ENCODE measurements around the gene PPA2. TPM values are rescaled to one million over a fixed set of nuclear protein-coding genes. Genes with fewer than 3 reads are reported as not detected.

Gene PPA2
- total RNA-seq, 1 experiment from 2014 or later: 54.6 TPM

DNA sequence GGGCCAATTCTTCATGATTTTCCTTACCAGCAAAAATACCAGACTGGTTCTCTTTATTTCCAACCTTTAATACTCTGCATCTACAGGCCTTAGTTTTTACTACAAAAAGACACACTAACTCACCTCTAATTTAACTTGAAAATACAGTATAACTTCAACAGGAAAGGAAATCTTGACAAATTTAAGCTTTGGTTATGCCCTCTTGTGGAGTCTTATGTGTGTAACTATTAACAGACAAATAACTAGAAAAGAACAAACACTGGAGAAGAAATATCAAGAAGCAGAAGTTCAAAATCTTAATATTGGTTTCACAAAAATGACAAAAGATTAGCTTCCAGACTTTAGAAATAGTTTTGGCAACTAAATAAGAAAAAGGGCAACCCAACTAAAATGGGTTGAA is 33.0 kb downstream of the PPA2 start:
- intact Hi-C loops (cut with micrococcal nuclease; ENCODE audit: unreplicated experiment) (no loop called here), in situ Hi-C loops (cut with HindIII; ENCODE audit: low pct_unique_long_range_greater_than_20kb, low sequenced_read_pairs) (no loop called here)
- Histone ChIP-seq H3K4me3 (ENCODE audit: low read depth in 2 of 2, low read length in 2 of 2) (no peak overlapping the region), H3K27ac (ENCODE audit: low read length) (no peak overlapping the region), H3K9me3 (ENCODE audit: control insufficient read depth, insufficient read depth, low read depth, low read length) (no peaks in the 10 kb centered on the region), H3K27me3 (ENCODE audit: control insufficient read depth, insufficient read depth, low read length) (no peaks in the 10 kb centered on the region), H3K36me3 (ENCODE audit: control insufficient read depth, insufficient read depth, low read length) (peaks cover under 1% of the 10 kb centered on the region; the same call in 1 of the 2 replicates), H3K4me1 (ENCODE audit: control insufficient read depth, insufficient read depth, low read length) (no peaks in the 10 kb centered on the region)
- TF ChIP-seq POLR2AphosphoS5 (IDR thresholded peaks at IDR 0.05; ENCODE audit: low read depth, low read length) (no peak), TCF7L2 (IDR thresholded peaks at IDR 0.05; ENCODE audit: low read depth, low read length) (no peak), SIN3A (IDR thresholded peaks at IDR 0.05; ENCODE audit: borderline replicate concordance, insufficient read depth, low read depth, low read length) (no peak)
- TF ChIP-seq, protein P1, sequence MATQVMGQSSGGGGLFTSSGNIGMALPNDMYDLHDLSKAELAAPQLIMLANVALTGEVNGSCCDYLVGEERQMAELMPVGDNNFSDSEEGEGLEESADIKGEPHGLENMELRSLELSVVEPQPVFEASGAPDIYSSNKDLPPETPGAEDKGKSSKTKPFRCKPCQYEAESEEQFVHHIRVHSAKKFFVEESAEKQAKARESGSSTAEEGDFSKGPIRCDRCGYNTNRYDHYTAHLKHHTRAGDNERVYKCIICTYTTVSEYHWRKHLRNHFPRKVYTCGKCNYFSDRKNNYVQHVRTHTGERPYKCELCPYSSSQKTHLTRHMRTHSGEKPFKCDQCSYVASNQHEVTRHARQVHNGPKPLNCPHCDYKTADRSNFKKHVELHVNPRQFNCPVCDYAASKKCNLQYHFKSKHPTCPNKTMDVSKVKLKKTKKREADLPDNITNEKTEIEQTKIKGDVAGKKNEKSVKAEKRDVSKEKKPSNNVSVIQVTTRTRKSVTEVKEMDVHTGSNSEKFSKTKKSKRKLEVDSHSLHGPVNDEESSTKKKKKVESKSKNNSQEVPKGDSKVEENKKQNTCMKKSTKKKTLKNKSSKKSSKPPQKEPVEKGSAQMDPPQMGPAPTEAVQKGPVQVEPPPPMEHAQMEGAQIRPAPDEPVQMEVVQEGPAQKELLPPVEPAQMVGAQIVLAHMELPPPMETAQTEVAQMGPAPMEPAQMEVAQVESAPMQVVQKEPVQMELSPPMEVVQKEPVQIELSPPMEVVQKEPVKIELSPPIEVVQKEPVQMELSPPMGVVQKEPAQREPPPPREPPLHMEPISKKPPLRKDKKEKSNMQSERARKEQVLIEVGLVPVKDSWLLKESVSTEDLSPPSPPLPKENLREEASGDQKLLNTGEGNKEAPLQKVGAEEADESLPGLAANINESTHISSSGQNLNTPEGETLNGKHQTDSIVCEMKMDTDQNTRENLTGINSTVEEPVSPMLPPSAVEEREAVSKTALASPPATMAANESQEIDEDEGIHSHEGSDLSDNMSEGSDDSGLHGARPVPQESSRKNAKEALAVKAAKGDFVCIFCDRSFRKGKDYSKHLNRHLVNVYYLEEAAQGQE (IDR thresholded peaks at IDR 0.05; ENCODE audit: insufficient read depth in 1 of 2, low read depth in 2 of 2, low read length in 1 of 2): no peak
- TF ChIP-seq, protein P2, sequence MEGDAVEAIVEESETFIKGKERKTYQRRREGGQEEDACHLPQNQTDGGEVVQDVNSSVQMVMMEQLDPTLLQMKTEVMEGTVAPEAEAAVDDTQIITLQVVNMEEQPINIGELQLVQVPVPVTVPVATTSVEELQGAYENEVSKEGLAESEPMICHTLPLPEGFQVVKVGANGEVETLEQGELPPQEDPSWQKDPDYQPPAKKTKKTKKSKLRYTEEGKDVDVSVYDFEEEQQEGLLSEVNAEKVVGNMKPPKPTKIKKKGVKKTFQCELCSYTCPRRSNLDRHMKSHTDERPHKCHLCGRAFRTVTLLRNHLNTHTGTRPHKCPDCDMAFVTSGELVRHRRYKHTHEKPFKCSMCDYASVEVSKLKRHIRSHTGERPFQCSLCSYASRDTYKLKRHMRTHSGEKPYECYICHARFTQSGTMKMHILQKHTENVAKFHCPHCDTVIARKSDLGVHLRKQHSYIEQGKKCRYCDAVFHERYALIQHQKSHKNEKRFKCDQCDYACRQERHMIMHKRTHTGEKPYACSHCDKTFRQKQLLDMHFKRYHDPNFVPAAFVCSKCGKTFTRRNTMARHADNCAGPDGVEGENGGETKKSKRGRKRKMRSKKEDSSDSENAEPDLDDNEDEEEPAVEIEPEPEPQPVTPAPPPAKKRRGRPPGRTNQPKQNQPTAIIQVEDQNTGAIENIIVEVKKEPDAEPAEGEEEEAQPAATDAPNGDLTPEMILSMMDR (IDR thresholded peaks at IDR 0.05): no peak
- ChIA-PET CTCF (no interaction called here), POLR2A (no interaction called here)
- ATAC-seq: no peak
- DNase-seq (ENCODE audit: low read depth, low spot score): no peak
- BruUV-seq (replicated peaks): no TSS peak

DNA sequence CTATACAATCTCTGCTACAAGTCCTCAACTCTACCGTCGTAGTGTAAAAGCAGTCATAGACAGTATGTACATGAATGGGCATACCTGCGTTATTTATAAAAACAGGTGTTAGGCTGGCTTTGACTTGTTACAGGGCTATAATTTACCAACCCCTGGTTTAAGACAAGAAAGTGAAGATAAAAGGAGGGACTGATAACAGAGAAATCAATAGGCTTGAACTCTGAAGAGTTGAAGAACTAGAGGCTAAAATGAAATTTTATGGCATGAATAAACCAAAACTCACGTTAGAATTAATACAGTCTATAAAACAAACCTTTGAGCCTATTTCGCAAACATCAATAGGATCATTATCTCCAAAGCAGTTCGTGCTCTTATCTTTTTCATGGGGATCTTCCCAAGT is 36.2 kb downstream of the PPA2 start:
- DNase-seq (ENCODE audit: low read depth, low spot score) (no peak), ATAC-seq (no peak)
- intact Hi-C loops (cut with micrococcal nuclease; ENCODE audit: unreplicated experiment) (no loop called here), in situ Hi-C loops (cut with HindIII; ENCODE audit: low pct_unique_long_range_greater_than_20kb, low sequenced_read_pairs) (no loop called here)
- Histone ChIP-seq H3K27me3 (ENCODE audit: control insufficient read depth, insufficient read depth, low read length) (no peaks in the 10 kb centered on the region), H3K4me1 (ENCODE audit: control insufficient read depth, insufficient read depth, low read length) (no peaks in the 10 kb centered on the region), H3K4me3 (ENCODE audit: low read depth in 2 of 2, low read length in 2 of 2) (no peak overlapping the region), H3K27ac (ENCODE audit: low read length) (no peak overlapping the region), H3K9me3 (ENCODE audit: control insufficient read depth, insufficient read depth, low read depth, low read length) (no peaks in the 10 kb centered on the region), H3K36me3 (ENCODE audit: control insufficient read depth, insufficient read depth, low read length) (peaks cover 4% of the 10 kb centered on the region; the same call in 1 of the 2 replicates)
- ChIA-PET POLR2A (no interaction called here), CTCF (no interaction called here)
- BruUV-seq (replicated peaks): no TSS peak
- TF ChIP-seq, protein P2 (IDR thresholded peaks at IDR 0.05): no peak
- TF ChIP-seq, protein P1 (IDR thresholded peaks at IDR 0.05; ENCODE audit: insufficient read depth in 1 of 2, low read depth in 2 of 2, low read length in 1 of 2): no peak
- TF ChIP-seq SIN3A (IDR thresholded peaks at IDR 0.05; ENCODE audit: borderline replicate concordance, insufficient read depth, low read depth, low read length): no peak
- TF ChIP-seq TCF7L2 (IDR thresholded peaks at IDR 0.05; ENCODE audit: low read depth, low read length): no peak
- no peak for TF ChIP-seq POLR2AphosphoS5 (IDR thresholded peaks at IDR 0.05; ENCODE audit: low read depth, low read length)
